ENCODE results near the gene PRSS36. TPM values are rescaled to one million over a fixed set of nuclear protein-coding genes. Genes with fewer than 3 reads are reported as not detected.

PRSS36 gene
- 0.09 and 0.14 TPM in 2 replicates for total RNA-seq

GRCh38 chr16:31149894-31150890 lies at the start of gene PRSS36:
Gene PRSS36, minus strand, starts transcription at chr16:31150066. Its CDS starts 31 bp downstream, at chr16:31150035.

GRCh38 chr16:31179747-31180459 lies 30.0 kb upstream of the PRSS36 start, which contains the start of gene FUS:
Gene FUS, plus strand, starts transcription at chr16:31180139. Its CDS starts 76 bp downstream, at chr16:31180215.

GRCh38 chr16:31135535-31136286 lies 14.2 kb downstream of the PRSS36 start, which contains the start of gene PRSS8:
Gene PRSS8, minus strand, starts transcription at chr16:31135727. Its CDS starts 229 bp downstream, at chr16:31135498.

GRCh38 chr16:31117384-31118222 lies 32.3 kb downstream of the PRSS36 start, which contains the start of gene KAT8:
Gene KAT8, plus strand, starts transcription at chr16:31117664. Its CDS starts 18 bp downstream, at chr16:31117682.

GRCh38 chr16:31108035-31108793 lies 41.7 kb downstream of the PRSS36 start, which contains the start of gene BCKDK:
Gene BCKDK, plus strand, starts transcription at chr16:31108386. Its CDS starts 838 bp downstream, at chr16:31109224.

GRCh38 chr16:31094424-31095120 lies 55.3 kb downstream of the PRSS36 start, which contains the start of gene VKORC1:
Gene VKORC1, minus strand, starts transcription at chr16:31094797. Its CDS starts 68 bp downstream, at chr16:31094729.

Other genes with a start within 250 kb of the PRSS36 start
- 11.5 and 15.9 TPM in 2 replicates for gene FBXL19, start 226.5 kb downstream of the PRSS36 start, total RNA-seq
- 42.8 and 51.3 TPM in 2 replicates for gene ORAI3, start 201.0 kb downstream of the PRSS36 start, total RNA-seq
- 1.3 and 2.3 TPM in 2 replicates for gene SETD1A, start 192.3 kb downstream of the PRSS36 start, total RNA-seq
- 28.3 and 34.6 TPM in 2 replicates for gene HSD3B7, start 164.9 kb downstream of the PRSS36 start, total RNA-seq
- 0.71 and 0.83 TPM in 2 replicates for gene STX1B, start 139.4 kb downstream of the PRSS36 start, total RNA-seq
- gene STX4, start 116.5 kb downstream of the PRSS36 start, total RNA-seq: 30.3 and 33.2 TPM in 2 replicates
- 9.2 and 9.8 TPM in 2 replicates for gene ZNF668, start 75.8 kb downstream of the PRSS36 start, total RNA-seq
- gene ZNF646, start 75.6 kb downstream of the PRSS36 start, total RNA-seq: 9.4 and 12.4 TPM in 2 replicates
- 1.00 and 3.0 TPM in 2 replicates for gene PRSS53, start 61.1 kb downstream of the PRSS36 start, total RNA-seq
- gene VKORC1, start 55.3 kb downstream of the PRSS36 start, total RNA-seq: 84.6 and 122 TPM in 2 replicates
- gene BCKDK, start 41.7 kb downstream of the PRSS36 start, total RNA-seq: 11.7 and 15.9 TPM in 2 replicates
- 31.9 and 39.1 TPM in 2 replicates for gene KAT8, start 32.4 kb downstream of the PRSS36 start, total RNA-seq
- under 0.01 TPM in 1 of 2 replicates, not detected in the other for gene PRSS8, start 14.3 kb downstream of the PRSS36 start, total RNA-seq
- 20.3 and 29.1 TPM in 2 replicates for gene FUS, start 30.1 kb upstream of the PRSS36 start, total RNA-seq
- 103 and 113 TPM in 2 replicates for gene PYCARD, start 52.7 kb upstream of the PRSS36 start, total RNA-seq
- gene TRIM72, start 64.1 kb upstream of the PRSS36 start, total RNA-seq: not detected in 2 replicates
- gene PYDC1, start 67.1 kb upstream of the PRSS36 start, total RNA-seq: not detected in 2 replicates
- gene ITGAM, start 109.9 kb upstream of the PRSS36 start, total RNA-seq: not detected in 2 replicates
- gene ITGAX, start 205.1 kb upstream of the PRSS36 start, total RNA-seq: under 0.01 TPM in 1 of 2 replicates, not detected in the other
- not detected in 2 replicates for gene ITGAD, start 243.3 kb upstream of the PRSS36 start, total RNA-seq

Data from smooth muscle cell of bladder (primary cell).